GM18867 (cell line): Measurements from ENCODE around the gene CMPK1.
A peak's percentile ranks its signal among the peaks of the same experiment; 100 is the strongest.
"Not testable (repeated sequence)": the region's sequence is repeated elsewhere in the genome, so short reads cannot be mapped to it uniquely, and the experiment has no call there.

ENCODE experiments used
- ATAC-seq: cut with Tn5 transposase; IDR thresholded peaks from one replicate; pipeline ENCODE4 v1.9.1; 2021; ENCODE audit warnings: mild to moderate bottlenecking, moderate library complexity; ENCODE audit not compliant: unreplicated experiment

CMPK1 gene

GRCh38 chr1:47337350-47337749 lies 3.8 kb downstream of the CMPK1 start:
- no peak for ATAC-seq

- ATAC-seq: no peak
Measured at GRCh38 chr1:47338249-47339077, 4.9 kb downstream of the CMPK1 start.

- ATAC-seq: no peak
Measured at GRCh38 chr1:47340227-47340626, 6.6 kb downstream of the CMPK1 start.

GRCh38 chr1:47346979-47347378 lies 13.4 kb downstream of the CMPK1 start:
- not testable (repeated sequence) for ATAC-seq

GRCh38 chr1:47347735-47348134 lies 14.1 kb downstream of the CMPK1 start:
- no peak for ATAC-seq

- no peak for ATAC-seq
Measured at GRCh38 chr1:47348246-47348645, 14.7 kb downstream of the CMPK1 start.

- peak; percentile 84 for ATAC-seq
Measured at GRCh38 chr1:47351305-47351704, 17.7 kb downstream of the CMPK1 start.

- ATAC-seq: no peak
Measured at GRCh38 chr1:47361380-47361779, 27.8 kb downstream of the CMPK1 start.

- no peak for ATAC-seq
Measured at GRCh38 chr1:47362828-47363227, 29.2 kb downstream of the CMPK1 start.

GRCh38 chr1:47367651-47368050 lies 34.1 kb downstream of the CMPK1 start:
- ATAC-seq: no peak

- ATAC-seq: no peak
Measured at GRCh38 chr1:47371016-47371517, 37.5 kb downstream of the CMPK1 start.

- no peak for ATAC-seq
Measured at GRCh38 chr1:47374501-47374900, 40.9 kb downstream of the CMPK1 start.

- no peak for ATAC-seq
Measured at GRCh38 chr1:47378147-47378546, 44.6 kb downstream of the CMPK1 start.

- ATAC-seq: no peak
Measured at GRCh38 chr1:47380699-47381098, 47.1 kb downstream of the CMPK1 start.

- ATAC-seq: no peak
Measured at GRCh38 chr1:47382399-47382983, 48.9 kb downstream of the CMPK1 start.

- ATAC-seq: no peak
Measured at GRCh38 chr1:47384083-47384482, 50.5 kb downstream of the CMPK1 start.

- ATAC-seq: no peak
Measured at GRCh38 chr1:47385020-47385419, 51.4 kb downstream of the CMPK1 start.

- ATAC-seq: no peak
Measured at GRCh38 chr1:47386268-47386667, 52.7 kb downstream of the CMPK1 start.

GRCh38 chr1:47388030-47388890 lies 54.7 kb downstream of the CMPK1 start:
- ATAC-seq: no peak

GRCh38 chr1:47388891-47389238 lies 55.3 kb downstream of the CMPK1 start:
- peak; percentile 81 for ATAC-seq

- no peak for ATAC-seq
Measured at GRCh38 chr1:47389731-47390130, 56.1 kb downstream of the CMPK1 start.
